Upper lobe of left lung (tissue), 4 donors: ENCODE data around the gene PDHB.

Source experiments
- CTCF ChIP-seq, 6 experiments: fragments of 450-650 bp in 4 of 6; fragments of 200-600 bp in 2 of 6; sonication (generic) in 2 of 6; IDR thresholded peaks; one replicate each; pipeline ENCODE4 v1.5.1; 2016 to 2019; ENCODE audit warnings: antibody characterized with exemption in 6 of 6
- EP300 ChIP-seq, 4 donors: sonication (generic); formaldehyde crosslinking; IDR thresholded peaks; one replicate each; pipeline ENCODE4 v1.5.1; 2017; ENCODE audit warnings: antibody characterized with exemption in 4 of 4, control low read depth in 2 of 4
- POLR2A ChIP-seq, 4 donors: fragments of 450-650 bp; IDR thresholded peaks; one replicate each; pipeline ENCODE4 v1.5.1; 2016 to 2017; ENCODE audit warnings: antibody characterized with exemption in 4 of 4, mild to moderate bottlenecking in 2 of 4
- POLR2AphosphoS5 ChIP-seq, 2 donors: sonication (generic); formaldehyde crosslinking; IDR thresholded peaks; one replicate each; pipeline ENCODE4 v1.5.1; 2017; ENCODE audit warnings: antibody characterized with exemption in 2 of 2

DNA sequence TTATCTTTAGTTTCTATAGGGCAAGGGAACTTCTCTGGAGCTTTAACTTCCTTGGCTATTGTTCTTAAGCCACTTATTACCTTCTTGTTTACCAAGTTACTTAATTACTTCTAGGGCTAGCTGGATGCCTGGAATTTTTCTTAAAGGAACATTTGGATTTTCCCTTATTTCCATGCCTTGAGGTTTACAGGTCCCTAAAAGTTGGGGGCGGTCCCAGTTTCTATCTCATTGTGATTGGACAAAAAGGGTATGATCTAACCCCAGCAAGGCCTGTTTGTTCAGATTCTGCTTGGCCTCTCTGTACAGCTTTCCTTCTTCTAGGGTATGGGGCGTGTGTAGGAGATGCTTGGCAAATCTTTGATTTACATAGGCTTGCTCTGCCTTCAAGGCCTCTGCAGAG lies 17.4 kb downstream of the PDHB start:
- TF ChIP-seq POLR2A (IDR thresholded peaks at IDR 0.05) (no peak), CTCF (IDR thresholded peaks at IDR 0.05) (no peak), POLR2AphosphoS5 (IDR thresholded peaks at IDR 0.05) (no peak), EP300 (IDR thresholded peaks at IDR 0.05) (no peak)
